ENCODE measurements around the gene GRK2. TPM values are rescaled to one million over a fixed set of nuclear protein-coding genes. Genes with fewer than 3 reads are reported as not detected.
"Not testable (repeated sequence)": the region's sequence is repeated elsewhere in the genome, so short reads cannot be mapped to it uniquely, and the experiment has no call there.

The GRK2 gene
- total and polyA plus RNA-seq, 2 of the 13 experiments (the other 11 are each of a cell fraction or from before 2014, with no cell fraction given): 31.3 to 42.4 TPM

GRCh38 chr11:67260406-67260805 lies 5.9 kb upstream of the GRK2 start:
- Histone ChIP-seq H3K79me2 (ENCODE audit: insufficient read depth, low read length) (peaks cover 2% of the 10 kb centered on the region), H4K20me1 (ENCODE audit: insufficient read depth, low read length) (no peaks in the 10 kb centered on the region), H3K9me3 (ENCODE audit: low read length) (no peaks in the 10 kb centered on the region), H3K4me2 (ENCODE audit: low read depth, low read length) (peak overlapping the region; percentile 97), H2AFZ (ENCODE audit: low read length) (no peak overlapping the region), H3K27me3 (ENCODE audit: control insufficient read depth in 1 of 2, insufficient read depth in 2 of 2, low read length in 2 of 2) (no peaks in the 10 kb centered on the region), H3K36me3 (replicated peaks in 1 of 2; ENCODE audit: control insufficient read depth in 1 of 2, insufficient read depth in 2 of 2, low read length in 2 of 2) (peaks cover 5 to 7% of the 10 kb centered on the region in 2 experiments; a peak in 4 of 5 replicates), H3K4me1 (ENCODE audit: insufficient read depth, low read length) (peaks cover 85% of the 10 kb centered on the region), H3K9ac (ENCODE audit: insufficient read depth, low read depth, low read length) (no peak overlapping the region), H3K4me3 (replicated peaks in 1 of 3; ENCODE audit: insufficient read depth in 1 of 3, low read depth in 2 of 3, low read length in 3 of 3) (0 out of 6 replicates have a peak overlapping the region, but pooled peaks of 1 of the 3 experiments have one; percentile 73), H3K27ac (ENCODE audit: extremely low read length, insufficient read depth, low read length) (no peak overlapping the region)
- DNase-seq (ENCODE audit: low spot score) (no peak), ATAC-seq (no peak), FAIRE-seq (no peak)
- ChIA-PET POLR2A (no interaction called here), CTCF (ENCODE audit: low intra/inter-chr PET ratio, low total read pairs) (no interaction called here)
- in situ Hi-C loops (cut with HindIII; ENCODE audit: extremely low pct_ligation_motif_present, low pct_unique_long_range_greater_than_20kb) (loop anchor here (5.0 kb wide), 2 partner anchors 57 to 122 kb away; no protein-coding TSS in a partner anchor), intact Hi-C loops (cut with micrococcal nuclease; ENCODE audit: unreplicated experiment) (loop anchor here (5.0 kb wide), 1 partner anchor 42 kb away; the partner anchor contains the start of gene SSH3)
- no TSS peak for BruUV-seq (replicated peaks)
- TF ChIP-seq CENPBD1 (CRISPR knock-in tag; IDR thresholded peaks at IDR 0.05; ENCODE audit: borderline replicate concordance, low read depth) (no peak), ZSCAN12 (CRISPR knock-in tag; IDR thresholded peaks at IDR 0.05) (no peak), ZFY (CRISPR knock-in tag; IDR thresholded peaks at IDR 0.05) (0 out of 2 replicates have a peak, but pooled peaks have one; percentile 3), NR2F6 (IDR thresholded peaks at IDR 0.05) (no peak), NR2F6 (CRISPR knock-in tag; IDR thresholded peaks at IDR 0.05) (0 out of 2 replicates have a peak, but pooled peaks have one; percentile 19)
- 64% methylated on average over 6 of the region's 6 CpGs for WGBS (ENCODE audit: low lambda C conversion rate)

GRCh38 chr11:67260885-67261639 lies 5.2 kb upstream of the GRK2 start:
- ATAC-seq (peak; percentile 30), DNase-seq (ENCODE audit: low spot score) (peak; percentile 47)
- peak overlapping the region; percentile 97 for H3K4me2 ChIP-seq (ENCODE audit: low read depth, low read length)
- H3K9me3 ChIP-seq (ENCODE audit: low read length); H3K36me3 ChIP-seq (replicated peaks in 1 of 2; ENCODE audit: control insufficient read depth in 1 of 2, insufficient read depth in 2 of 2, low read length in 2 of 2); FAIRE-seq; H4K20me1 ChIP-seq (ENCODE audit: insufficient read depth, low read length); H3K27me3 ChIP-seq (ENCODE audit: control insufficient read depth in 1 of 2, insufficient read depth in 2 of 2, low read length in 2 of 2); CTCF ChIA-PET (ENCODE audit: low intra/inter-chr PET ratio, low total read pairs); H3K79me2 ChIP-seq (ENCODE audit: insufficient read depth, low read length); H2AFZ ChIP-seq (ENCODE audit: low read length); BruUV-seq (replicated peaks); TF ChIP-seq LCORL (IDR thresholded peaks at IDR 0.05): not testable (repeated sequence)
- intact Hi-C loops (cut with micrococcal nuclease; ENCODE audit: unreplicated experiment) (loop anchor here (5.0 kb wide), 1 partner anchor 41 kb away; the partner anchor contains the start of gene SSH3), in situ Hi-C loops (cut with HindIII; ENCODE audit: extremely low pct_ligation_motif_present, low pct_unique_long_range_greater_than_20kb) (loop anchor here (5.0 kb wide), 2 partner anchors 56 to 121 kb away; no protein-coding TSS in a partner anchor)
- peak overlapping the region; percentile 35 to 73 (median 56) for H3K4me3 ChIP-seq (replicated peaks in 1 of 3; ENCODE audit: insufficient read depth in 1 of 3, low read depth in 2 of 3, low read length in 3 of 3)
- POLR2A ChIA-PET: interaction anchor here (0.6 to 3.0 kb wide), 9 partner anchors 15 to 156 kb away, joined by 3 to 24 read pairs (median 5); partner anchors contain the start of genes ANKRD13D, POLD4 and SSH3
- H3K9ac ChIP-seq (ENCODE audit: insufficient read depth, low read depth, low read length): peak overlapping the region; percentile 53; the same call in 1 of the 2 replicates
- WGBS (ENCODE audit: low lambda C conversion rate): 51% methylated on average over 22 of the region's 50 CpGs
- peaks cover 85% of the 10 kb centered on the region for H3K4me1 ChIP-seq (ENCODE audit: insufficient read depth, low read length)
- peak overlapping the region; percentile 45 for H3K27ac ChIP-seq (ENCODE audit: extremely low read length, insufficient read depth, low read length)
- TF ChIP-seq LCORL (CRISPR knock-in tag; IDR thresholded peaks at IDR 0.05): peak; percentile 33; the same call in 1 of the 2 replicates
- TF ChIP-seq BATF2 (CRISPR knock-in tag; IDR thresholded peaks at IDR 0.05): 0 out of 2 replicates have a peak, but pooled peaks have one; percentile 48
- TF ChIP-seq CAMTA2 (CRISPR knock-in tag; IDR thresholded peaks at IDR 0.05; ENCODE audit: borderline replicate concordance): 0 out of 2 replicates have a peak, but pooled peaks have one; percentile 54
- TF ChIP-seq SALL1 (CRISPR knock-in tag; IDR thresholded peaks at IDR 0.05): peak; percentile 21; the same call in 1 of the 2 replicates
- TF ChIP-seq ZFP90 (CRISPR knock-in tag; IDR thresholded peaks at IDR 0.05; ENCODE audit: borderline replicate concordance): 0 out of 2 replicates have a peak, but pooled peaks have one; percentile 45
- TF ChIP-seq PAXIP1 (CRISPR knock-in tag; conservative IDR thresholded peaks at IDR 0.05): peak; percentile 22; the same call in 1 of the 2 replicates

Data from HepG2 (cell line).